ENCODE data around the gene PRKCE.

The PRKCE gene

DNA sequence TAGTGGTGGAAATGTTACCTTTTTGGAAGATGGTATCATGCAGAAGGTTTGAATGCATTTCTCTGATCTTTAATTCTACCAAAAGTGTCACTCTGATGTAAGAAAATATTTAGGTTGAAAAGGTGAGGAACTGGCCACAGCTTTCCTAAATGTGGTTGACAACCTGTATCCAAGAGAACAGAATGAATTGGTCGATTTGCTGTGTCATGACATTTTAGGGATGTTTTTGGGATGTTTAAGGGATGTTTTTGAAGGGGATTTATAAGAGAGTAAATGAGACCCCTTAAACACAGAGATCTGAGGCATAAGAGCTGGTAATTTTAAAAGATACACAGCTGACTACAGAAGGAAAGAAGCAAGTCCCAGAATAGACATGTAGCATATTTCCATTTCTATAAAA is 375.0 kb downstream of the PRKCE start:
- no peak overlapping the region for H3K4me3 ChIP-seq (ENCODE audit: low read depth, low read length)

DNA sequence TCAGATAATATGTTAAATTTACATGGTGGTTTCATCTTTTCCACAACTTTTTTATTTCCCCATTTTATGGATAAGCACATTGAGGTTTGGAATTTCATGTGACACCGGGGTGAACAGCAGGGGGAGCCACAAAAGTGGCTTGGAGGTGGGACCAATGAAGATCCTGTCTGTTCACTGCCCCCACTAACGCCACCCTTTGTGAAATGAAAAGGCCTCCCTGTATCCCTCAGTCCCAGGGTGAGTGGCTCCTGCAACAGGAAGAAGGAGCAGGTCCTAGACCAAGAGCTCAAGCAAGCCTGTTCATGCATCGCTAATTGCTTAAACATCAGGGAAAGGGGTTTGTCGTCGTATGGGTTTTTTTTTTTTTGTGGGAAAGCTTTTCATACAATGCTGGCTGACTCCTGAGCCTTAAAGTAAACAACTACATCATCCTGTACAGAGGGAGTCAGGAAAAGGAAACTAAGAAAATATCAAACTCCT is 377.9 kb downstream of the PRKCE start:
- no peak overlapping the region for H3K4me3 ChIP-seq (ENCODE audit: low read depth, low read length)

DNA sequence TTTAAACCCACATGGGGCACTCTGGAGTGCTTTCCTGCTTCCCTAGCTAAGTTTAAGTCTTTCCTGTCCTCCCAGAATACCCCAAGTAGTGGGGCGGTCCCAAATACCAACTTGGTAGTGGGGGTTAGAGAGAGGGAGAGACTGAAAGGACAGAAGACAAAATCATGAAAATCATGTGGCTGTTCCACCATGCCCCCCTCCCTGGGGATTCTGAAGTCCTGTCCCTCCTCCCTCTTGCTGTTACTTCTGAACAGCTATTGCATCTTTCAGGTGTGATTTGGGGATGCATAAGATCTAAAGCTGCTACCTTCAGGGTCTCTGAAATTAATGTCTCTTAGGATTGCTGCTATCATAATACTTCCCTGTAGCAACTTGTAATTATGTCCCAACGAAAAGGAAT is 378.9 kb downstream of the PRKCE start:
- H3K4me3 ChIP-seq (ENCODE audit: low read depth, low read length), result no peak overlapping the region

DNA sequence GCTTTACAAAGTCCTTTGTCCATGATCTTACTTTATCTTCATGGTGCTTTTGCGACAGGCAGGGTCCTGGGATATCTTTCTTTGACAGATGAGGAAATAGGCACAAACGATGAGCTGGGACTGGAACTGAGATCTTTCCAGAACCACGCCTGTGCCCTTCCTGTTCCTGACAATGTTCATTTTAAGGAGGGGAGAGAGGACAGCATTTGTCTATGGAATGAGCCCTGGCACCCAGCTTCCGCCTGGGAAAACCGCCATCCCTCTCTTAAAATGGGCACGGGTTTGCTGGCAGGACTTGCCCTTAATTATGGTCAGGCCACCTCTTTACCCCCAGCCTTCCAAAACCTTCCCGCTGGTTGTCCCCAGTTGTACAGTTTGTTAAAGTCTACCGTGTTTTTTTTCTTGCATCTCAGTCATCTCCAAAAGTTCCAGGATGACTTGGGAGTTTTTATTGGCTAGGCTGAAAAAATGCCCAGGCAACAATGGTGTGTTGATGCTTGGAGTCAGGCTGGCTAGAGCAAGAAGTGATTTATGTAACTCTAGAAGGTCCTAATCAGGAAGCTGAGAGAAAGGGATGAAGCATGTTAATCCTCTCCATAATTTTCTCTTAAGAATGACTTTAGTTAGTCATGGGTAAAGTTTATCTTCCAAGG is 380.8 kb downstream of the PRKCE start:
- H3K4me3 ChIP-seq (ENCODE audit: low read depth, low read length), result no peak overlapping the region

DNA sequence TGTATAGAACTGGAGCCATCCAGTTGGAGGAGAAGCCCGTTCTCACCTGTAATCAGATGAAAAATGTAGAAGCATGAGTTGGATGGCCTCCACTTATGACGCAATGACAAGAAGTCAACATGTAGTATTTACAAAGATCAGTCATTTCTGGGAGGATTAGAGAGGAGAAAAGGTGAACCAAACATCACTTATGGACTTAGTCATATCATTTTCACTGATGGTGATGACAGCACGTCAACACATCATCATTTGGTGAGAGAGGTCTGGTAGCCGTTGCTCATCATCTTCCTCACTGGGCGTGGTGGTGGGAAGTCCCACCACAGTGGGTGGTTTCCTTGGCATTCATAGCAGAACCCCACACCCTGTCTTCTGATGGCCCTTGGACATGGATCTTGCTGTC is 381.5 kb downstream of the PRKCE start:
- no peak overlapping the region for H3K4me3 ChIP-seq (ENCODE audit: low read depth, low read length)

DNA sequence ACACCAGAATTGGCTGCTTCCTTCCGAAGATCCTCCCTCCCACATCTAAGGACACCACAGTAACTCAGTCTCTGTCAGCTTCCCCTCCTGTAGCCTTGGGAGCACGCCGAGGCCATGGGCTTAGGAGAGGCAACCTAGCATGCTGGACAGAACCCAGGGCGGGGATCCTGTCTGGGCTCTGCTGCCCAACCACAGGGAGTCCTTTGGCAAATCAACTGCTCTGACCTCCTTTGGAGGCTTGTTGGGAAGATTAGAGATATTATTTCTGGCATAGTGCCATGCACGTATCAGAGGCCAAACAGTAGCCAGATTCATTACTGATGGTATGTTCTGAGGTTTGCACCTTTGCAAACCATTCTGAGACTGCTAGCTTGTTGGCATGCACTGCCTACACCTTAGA is 383.1 kb downstream of the PRKCE start:
- H3K4me3 ChIP-seq (ENCODE audit: low read depth, low read length), result no peak overlapping the region

DNA sequence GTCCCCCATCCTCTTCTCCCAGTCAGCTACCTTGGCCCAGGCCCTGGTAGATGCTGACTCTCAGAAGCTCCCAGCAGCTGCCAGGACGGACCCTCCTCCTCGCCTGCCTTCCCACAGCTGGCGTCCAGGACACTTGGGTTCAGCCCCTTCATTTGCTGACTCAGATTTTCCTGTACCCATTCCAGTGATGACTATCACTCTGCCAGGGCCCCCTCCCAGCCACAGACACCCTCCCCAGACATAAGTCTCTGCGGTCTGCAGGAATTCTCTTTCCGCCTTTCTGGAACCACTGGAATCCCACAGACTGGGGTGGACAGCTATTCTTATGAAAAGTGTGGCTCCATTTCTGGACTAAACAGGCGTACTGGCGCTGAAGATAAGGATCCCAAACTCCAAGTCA is 385.5 kb downstream of the PRKCE start:
- no peak overlapping the region for H3K4me3 ChIP-seq (ENCODE audit: low read depth, low read length)

DNA sequence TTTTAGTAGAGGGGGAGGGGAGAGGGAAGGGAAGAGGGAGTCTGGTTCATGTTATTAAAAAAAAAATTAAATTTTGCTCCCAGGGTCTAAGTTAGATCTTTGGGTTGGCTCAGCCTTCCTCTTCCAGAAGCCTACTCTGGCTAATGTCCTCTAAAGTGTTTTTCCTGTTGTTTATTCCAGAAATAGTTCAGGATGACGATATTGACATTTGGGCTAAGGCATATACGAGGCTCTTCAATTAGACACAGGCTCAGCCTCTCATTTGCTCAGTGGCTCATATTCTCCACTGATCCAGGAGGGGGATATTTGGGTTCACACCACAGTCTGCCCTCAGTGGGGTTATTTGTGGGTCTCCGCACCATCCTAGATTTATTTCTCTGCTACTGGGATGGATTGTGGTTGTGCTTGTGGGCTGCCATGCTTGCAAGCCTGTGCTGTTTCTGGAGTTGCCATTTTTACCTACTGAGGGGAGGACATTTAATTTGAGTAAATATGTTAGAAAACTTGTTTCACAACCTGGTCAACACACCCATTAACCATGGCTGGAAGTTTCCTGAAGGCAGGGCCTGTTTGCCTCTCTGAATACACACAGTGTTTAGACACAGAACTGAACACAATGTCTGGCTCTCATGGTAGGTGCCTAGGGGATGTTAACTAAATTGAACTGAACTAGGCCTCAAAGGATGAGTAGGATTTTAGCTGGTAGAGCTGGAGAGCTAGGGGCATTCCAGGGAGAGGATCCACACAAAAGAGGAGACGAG is 388.2 kb downstream of the PRKCE start:
- H3K4me3 ChIP-seq (ENCODE audit: low read depth, low read length), result no peak overlapping the region

DNA sequence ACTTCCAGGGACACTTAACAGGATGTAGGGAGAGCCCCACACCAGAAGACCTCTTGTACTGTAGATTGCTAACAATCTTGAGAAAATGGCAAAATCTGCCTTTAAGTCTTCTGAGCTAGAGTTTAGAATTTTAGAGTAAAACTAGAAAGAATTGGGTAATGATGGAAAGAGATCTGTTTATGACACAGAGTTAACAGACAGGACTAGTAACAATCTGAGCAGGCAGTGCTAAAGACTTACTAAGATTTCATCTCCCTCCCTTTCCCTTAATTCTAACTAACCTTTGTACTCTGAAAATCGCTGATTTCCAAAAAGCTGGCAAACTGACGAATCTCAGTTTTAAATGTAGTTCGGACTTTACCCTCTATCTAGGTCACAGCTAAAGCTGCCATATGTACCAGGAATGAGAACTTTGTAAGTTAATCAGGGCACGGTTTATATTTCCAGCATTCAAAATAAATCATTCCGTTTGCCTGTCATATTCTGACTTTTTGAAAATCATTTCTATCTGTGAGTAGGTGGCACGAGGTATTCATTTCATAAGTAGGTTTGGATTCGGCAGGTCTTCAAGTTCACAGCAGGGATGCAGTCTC is 389.2 kb downstream of the PRKCE start:
- no peak overlapping the region for H3K4me3 ChIP-seq (ENCODE audit: low read depth, low read length)

DNA sequence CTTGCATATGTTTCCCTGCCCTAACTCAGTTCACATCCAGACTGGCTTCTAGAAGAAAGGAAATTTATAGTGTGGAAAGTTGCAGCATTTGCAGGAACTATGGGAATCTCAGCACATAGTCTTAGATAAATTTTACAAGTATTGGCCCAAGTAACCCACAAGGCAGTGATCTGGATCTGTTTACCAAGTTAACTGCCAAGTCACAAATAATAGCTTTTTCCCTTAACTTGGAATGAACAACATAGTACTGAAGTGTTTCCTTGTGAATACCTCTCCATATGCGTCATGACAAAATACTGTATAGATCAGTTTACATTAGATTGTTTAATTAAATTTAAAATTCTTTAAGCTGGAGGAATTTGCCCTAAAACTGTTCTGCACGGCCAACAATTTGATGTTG is 390.0 kb downstream of the PRKCE start:
- H3K4me3 ChIP-seq (ENCODE audit: low read depth, low read length), result no peak overlapping the region

DNA sequence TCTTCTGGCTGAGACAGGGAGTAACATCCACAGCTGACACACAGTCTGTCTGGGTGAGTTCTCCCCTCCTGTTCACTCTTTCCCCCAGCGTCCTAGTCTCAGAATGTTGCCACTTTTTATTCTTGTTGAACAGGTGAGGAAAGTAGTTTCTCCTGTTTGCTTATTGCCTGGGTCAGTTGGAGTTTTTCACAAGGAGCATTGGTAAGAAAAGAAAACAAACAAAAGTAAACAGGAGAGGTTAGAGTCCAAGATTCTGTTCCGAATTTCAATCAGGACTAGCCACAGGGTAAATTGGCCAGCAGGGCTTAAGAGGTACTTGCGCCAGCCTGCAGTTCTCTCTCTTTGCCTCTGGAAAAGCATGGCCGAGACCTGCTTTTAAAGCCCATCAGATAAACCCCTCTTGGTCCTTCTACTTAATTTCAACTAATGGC is 390.7 kb downstream of the PRKCE start:
- H3K4me3 ChIP-seq (ENCODE audit: low read depth, low read length), result no peak overlapping the region

DNA sequence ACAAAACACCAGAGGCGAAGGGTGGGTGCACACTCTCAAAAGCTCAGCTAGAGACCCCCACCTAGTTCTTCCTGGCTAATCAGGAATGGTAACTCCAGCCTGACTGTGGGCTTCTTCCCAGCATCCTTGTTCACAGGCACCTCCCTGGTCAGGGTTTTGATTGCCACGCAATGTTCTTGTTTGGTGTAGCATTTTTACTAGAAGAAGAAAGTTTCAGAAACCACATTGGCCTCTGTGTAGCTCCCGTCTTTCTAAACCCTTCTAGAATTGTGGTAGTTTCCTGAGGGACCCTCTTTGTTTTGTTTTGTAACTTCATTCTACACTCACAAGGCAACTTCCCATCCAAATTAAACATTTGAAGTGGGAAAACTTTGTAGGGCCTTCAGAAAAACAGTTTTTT is 391.2 kb downstream of the PRKCE start:
- H3K4me3 ChIP-seq (ENCODE audit: low read depth, low read length), result no peak overlapping the region

DNA sequence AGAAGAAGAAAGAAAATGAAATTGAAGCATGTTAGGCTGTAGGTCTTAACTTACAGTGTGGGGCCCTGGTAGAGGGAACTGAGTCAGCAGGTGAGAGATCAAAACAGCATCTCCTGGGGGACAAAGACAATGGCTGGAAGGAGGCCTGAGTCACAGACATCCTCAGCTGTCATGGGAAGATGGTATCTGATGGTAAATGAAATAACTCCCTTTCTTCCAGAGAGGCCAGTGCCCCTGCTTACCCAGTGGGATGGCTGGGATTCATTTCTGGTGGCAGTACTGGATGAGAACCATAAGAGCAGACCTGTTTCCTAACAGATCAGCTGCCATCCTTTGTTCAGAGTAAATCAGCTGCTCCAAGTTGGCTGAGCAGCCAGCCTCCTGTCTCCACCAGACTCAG is 394.4 kb downstream of the PRKCE start:
- no peak overlapping the region for H3K4me3 ChIP-seq (ENCODE audit: low read depth, low read length)

DNA sequence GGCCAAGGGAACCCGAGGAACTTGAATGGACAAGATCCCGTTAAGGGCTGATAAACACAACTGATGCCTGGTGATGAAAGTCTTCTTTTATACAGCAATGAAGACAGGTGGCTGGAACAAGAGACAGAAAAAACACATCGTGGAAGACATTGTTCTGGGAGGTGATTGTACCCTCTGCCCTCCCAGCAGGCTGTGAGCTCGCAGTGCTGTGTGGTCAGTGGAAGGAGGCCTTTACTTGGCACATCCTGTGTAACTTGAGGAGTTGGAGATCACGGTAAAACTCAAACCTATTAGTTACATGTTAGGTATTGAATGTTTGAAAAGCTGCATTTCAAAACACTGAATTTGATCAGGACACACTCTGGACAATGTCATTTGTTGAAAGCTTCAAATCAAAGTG is 395.8 kb downstream of the PRKCE start:
- H3K4me3 ChIP-seq (ENCODE audit: low read depth, low read length), result no peak overlapping the region

DNA sequence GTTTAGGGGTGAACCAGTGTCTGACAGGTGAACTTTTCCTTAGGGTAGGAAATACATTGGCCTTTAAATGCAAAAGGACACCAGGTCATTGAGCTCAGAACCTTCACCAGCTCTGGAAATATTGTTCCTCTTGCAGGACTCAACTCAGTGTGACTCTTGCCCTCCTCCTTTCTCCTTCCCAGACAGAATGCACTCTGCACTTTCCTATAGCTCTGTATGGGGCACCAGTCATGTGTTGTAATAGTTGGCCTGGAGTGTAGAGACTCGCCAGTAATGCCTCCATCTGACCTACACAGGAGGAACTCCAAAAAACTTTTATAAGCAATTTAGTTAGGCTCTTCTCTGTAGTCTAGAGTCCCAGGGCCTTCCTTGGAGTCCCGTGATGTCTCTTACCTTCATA is 397.2 kb downstream of the PRKCE start:
- no peak overlapping the region for H3K4me3 ChIP-seq (ENCODE audit: low read depth, low read length)

DNA sequence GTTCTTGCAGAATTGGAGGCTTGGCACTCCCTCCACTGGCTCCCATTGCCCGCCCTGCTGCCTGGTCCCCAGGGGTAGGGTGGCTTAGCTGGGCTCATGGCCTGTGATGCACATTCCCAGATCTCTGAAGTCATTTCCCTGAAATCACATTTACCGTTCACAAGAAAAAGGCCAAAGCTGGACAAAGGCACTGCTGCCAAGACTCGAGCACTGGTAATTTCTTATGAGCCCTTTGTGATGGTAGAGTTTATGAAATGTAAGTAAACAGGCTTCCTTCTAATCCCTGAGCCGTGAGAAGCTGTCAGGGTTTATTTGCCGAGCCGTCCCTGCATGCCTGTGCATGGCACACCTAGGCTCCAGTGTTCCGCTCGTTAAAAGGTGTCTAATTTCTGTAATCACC is 398.6 kb downstream of the PRKCE start:
- H3K4me3 ChIP-seq (ENCODE audit: low read depth, low read length), result no peak overlapping the region

DNA sequence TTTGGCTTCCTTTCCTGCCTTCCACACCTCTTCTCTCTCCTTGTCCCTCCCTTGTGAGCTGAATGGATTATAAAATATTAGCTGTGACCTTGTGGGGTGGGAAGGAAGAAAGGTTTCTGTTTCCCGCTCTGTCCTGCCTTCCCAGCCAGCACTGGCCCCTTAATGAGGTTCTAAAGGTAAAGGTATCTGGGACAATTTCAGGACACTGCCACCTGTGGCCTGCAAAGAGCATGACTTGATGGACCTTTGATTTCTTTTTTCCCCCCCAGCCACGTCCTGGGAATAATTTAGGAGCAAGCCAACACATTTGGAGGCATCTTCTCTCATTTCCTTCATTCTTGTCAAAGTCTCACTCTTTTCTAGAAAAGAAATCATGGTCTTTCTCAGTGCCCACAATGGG is 399.0 kb downstream of the PRKCE start:
- H3K4me3 ChIP-seq (ENCODE audit: low read depth, low read length), result no peak overlapping the region

DNA sequence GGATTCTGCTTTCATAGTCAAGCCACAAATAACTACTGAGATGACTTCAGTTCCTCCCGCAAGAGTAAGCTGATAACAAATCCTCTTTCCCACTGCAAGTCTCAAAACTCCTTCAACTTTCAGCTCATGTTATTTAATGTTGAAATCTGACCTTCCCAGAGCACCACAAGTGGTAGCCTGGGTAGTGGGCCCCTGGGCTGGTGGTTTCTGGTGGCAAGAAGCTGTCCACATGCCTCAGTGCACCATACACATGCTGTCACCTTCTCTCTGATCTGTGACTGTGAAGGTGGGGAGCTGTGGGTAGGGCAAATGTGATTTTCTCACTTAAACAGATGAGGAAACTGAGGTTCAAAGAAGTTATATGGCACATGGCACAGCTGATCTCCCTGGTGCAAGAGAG is 399.6 kb downstream of the PRKCE start:
- no peak overlapping the region for H3K4me3 ChIP-seq (ENCODE audit: low read depth, low read length)

DNA sequence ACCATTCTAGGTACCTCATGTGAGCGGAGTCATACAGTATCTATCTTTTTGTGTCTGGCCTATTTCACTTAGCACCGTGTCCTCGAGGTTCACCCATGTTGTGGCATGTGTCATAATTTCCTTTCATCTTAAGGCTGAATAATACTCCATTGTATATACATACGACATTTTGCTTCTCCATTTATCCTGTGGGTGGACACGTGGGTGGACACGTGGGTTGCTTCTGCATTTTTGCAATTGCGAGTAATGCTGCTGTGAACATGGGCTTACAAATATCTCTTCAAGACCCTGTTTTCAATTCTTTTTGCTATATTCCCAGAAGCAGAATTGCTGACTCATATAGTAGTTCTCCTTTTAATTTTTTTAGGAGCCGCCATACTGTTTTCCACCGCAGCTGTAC is 402.1 kb downstream of the PRKCE start:
- H3K4me3 ChIP-seq (ENCODE audit: low read depth, low read length), result no peak overlapping the region

DNA sequence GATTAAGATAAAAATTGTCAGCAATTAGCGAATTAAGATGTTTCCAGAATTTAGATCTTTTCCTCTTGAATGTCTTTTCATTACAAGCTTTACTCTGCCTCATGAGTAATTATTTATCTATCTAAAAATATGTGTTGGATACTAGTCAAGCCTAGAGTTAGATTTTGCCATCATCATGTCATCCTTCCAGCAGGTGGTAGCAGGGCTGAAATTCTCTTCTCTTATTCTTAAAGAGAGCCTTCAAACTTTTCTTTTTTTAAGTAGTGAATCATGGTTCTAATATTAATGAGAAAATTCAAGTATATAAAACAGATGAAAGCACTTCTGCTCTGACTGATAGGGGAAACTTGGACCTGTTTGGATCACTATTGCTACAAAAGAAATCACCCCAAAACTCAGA is 405.1 kb downstream of the PRKCE start:
- H3K4me3 ChIP-seq (ENCODE audit: low read depth, low read length), result no peak overlapping the region

DNA sequence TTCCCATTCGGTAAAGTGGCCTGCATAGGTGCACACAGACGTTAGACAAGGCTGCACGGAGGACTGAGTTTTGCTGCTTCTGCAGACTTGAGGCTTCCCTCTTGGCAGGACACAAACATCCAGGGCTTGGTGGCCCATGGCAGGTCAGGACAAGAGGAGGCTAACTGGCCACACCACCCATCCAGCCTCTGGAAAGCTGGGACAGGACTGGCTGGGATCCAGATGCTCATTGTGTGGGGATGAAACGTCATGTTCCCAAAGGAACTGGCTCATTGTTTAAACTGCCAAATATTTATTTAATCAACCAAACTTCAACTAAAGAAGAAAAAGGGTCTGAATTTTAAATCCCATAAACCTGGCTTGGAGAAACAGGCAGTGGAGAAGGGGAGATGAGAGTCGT is 406.7 kb downstream of the PRKCE start:
- no peak overlapping the region for H3K4me3 ChIP-seq (ENCODE audit: low read depth, low read length)
